Omental fat pad (tissue), 4 donors: ENCODE results near the gene NKAIN2. TPM values are rescaled to one million over a fixed set of nuclear protein-coding genes. Genes with fewer than 3 reads are reported as not detected.

Source experiments
- ATAC-seq: fragments of 150-250 bp; one replicate; pipeline ENCODE4 v1.9.1; 2016; ENCODE audit warnings: mild to moderate bottlenecking, moderate library complexity; ENCODE audit not compliant: low FRiP score
- DNase-seq: peaks from one replicate; pipeline ENCODE4 v3.0.0-alpha.2; 2019; ENCODE audit warnings: low spot score
- total RNA-seq, 4 donors: library from RNA; depleted of rRNA; stranded (reverse); fragments of >200 nt; gene quantifications; one replicate each; pipeline ENCODE4 v1.1.0, GENCODE V29; 2016
- TF ChIP-seq, protein P1 (sequence below), 3 donors: fragments of 450-650 bp; IDR thresholded peaks; one replicate each; pipeline ENCODE4 v1.5.1; 2016 to 2017; ENCODE audit warnings: antibody characterized with exemption in 3 of 3, mild to moderate bottlenecking in 3 of 3, moderate library complexity in 2 of 3

Gene NKAIN2
- total RNA-seq, 4 donors from 2014 or later: not detected

- ATAC-seq (no peak), DNase-seq (no peak)
- TF ChIP-seq, protein P1, sequence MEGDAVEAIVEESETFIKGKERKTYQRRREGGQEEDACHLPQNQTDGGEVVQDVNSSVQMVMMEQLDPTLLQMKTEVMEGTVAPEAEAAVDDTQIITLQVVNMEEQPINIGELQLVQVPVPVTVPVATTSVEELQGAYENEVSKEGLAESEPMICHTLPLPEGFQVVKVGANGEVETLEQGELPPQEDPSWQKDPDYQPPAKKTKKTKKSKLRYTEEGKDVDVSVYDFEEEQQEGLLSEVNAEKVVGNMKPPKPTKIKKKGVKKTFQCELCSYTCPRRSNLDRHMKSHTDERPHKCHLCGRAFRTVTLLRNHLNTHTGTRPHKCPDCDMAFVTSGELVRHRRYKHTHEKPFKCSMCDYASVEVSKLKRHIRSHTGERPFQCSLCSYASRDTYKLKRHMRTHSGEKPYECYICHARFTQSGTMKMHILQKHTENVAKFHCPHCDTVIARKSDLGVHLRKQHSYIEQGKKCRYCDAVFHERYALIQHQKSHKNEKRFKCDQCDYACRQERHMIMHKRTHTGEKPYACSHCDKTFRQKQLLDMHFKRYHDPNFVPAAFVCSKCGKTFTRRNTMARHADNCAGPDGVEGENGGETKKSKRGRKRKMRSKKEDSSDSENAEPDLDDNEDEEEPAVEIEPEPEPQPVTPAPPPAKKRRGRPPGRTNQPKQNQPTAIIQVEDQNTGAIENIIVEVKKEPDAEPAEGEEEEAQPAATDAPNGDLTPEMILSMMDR (IDR thresholded peaks at IDR 0.05): no peak
Observed at GRCh38 chr6:124622351-124622750, 818.7 kb downstream of the NKAIN2 start.

GRCh38 chr6:124633655-124634054, 830.0 kb downstream of the NKAIN2 start:
- TF ChIP-seq, protein P1 (IDR thresholded peaks at IDR 0.05): no peak
- DNase-seq (no peak), ATAC-seq (no peak)

GRCh38 chr6:124640432-124640831, 836.8 kb downstream of the NKAIN2 start:
- DNase-seq (no peak), ATAC-seq (no peak)
- TF ChIP-seq, protein P1 (IDR thresholded peaks at IDR 0.05): no peak

DNA sequence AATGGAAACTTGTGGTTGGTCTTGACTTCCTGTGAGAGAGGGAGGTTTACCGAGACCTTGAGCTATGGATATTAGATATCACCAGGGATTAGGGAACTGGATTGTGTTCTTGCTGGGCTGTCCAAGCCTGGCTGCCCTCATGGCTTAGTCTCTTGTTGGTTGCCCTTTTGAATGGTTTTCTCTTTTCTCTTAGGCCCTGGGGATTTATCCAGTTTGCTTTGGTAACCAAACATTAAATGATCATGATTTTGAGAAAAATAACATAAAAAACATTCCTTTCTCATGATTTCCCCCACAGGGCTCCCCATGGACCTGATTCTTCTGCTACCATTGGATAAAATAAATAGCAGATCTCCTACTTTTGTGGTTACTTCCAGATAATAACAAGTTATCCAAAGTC, 852.2 kb downstream of the NKAIN2 start:
- TF ChIP-seq, protein P1 (IDR thresholded peaks at IDR 0.05): no peak
- no peak for ATAC-seq
- no peak for DNase-seq

- TF ChIP-seq, protein P1 (IDR thresholded peaks at IDR 0.05): no peak
- ATAC-seq (no peak), DNase-seq (no peak)
Observed at GRCh38 chr6:124658053-124658452, 854.4 kb downstream of the NKAIN2 start.

- TF ChIP-seq, protein P1 (IDR thresholded peaks at IDR 0.05): no peak
- no peak for DNase-seq
Observed at GRCh38 chr6:124659427-124659826, 855.8 kb downstream of the NKAIN2 start.

DNA sequence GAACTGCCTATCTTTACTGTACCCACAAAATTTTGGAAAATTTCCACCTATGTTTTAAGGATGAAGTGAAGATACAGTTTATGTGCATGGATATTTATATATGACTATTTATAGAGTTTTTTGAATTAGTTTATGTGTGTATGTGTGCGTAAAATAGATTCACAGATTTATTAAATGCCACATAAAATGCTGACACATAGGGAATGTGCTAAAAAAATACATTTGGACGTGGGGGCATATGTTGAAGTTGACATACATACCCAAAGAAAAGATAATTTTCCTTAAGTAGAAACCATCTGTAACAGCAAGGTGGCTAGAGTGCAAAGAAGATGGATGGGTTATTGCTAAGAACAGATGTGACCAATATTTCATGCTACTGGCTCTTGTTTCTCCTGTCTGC, 856.5 kb downstream of the NKAIN2 start:
- TF ChIP-seq, protein P1 (IDR thresholded peaks at IDR 0.05): no peak
- no peak for DNase-seq
- ATAC-seq: no peak

More at GRCh38 chr6:124659427-124659826, 855.8 kb downstream of the NKAIN2 start:
- no peak for ATAC-seq
